ENCODE data around the gene C10orf95.

GRCh38 chr10:102468683-102469082 is 17.3 kb upstream of the C10orf95 start:
- TF ChIP-seq, protein P1, sequence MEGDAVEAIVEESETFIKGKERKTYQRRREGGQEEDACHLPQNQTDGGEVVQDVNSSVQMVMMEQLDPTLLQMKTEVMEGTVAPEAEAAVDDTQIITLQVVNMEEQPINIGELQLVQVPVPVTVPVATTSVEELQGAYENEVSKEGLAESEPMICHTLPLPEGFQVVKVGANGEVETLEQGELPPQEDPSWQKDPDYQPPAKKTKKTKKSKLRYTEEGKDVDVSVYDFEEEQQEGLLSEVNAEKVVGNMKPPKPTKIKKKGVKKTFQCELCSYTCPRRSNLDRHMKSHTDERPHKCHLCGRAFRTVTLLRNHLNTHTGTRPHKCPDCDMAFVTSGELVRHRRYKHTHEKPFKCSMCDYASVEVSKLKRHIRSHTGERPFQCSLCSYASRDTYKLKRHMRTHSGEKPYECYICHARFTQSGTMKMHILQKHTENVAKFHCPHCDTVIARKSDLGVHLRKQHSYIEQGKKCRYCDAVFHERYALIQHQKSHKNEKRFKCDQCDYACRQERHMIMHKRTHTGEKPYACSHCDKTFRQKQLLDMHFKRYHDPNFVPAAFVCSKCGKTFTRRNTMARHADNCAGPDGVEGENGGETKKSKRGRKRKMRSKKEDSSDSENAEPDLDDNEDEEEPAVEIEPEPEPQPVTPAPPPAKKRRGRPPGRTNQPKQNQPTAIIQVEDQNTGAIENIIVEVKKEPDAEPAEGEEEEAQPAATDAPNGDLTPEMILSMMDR (conservative IDR thresholded peaks at IDR 0.05; ENCODE audit: low read length) = no peak
- no peak for TF ChIP-seq EZH2phosphoT487 (IDR thresholded peaks at IDR 0.05; ENCODE audit: borderline replicate concordance)
